HL-60 (cell line): ENCODE data around the gene HMCN2.

Source experiments
- DNase-seq, 2 experiments: peaks; one replicate each; pipeline ENCODE4 v3.0.0-alpha.2; 2010 to 2020; ENCODE audit warnings: low read depth in 1 of 2, low spot score in 1 of 2
- H3K27ac ChIP-seq: fragments of 250-450 bp; sonication (Bioruptor Pico); replicated peaks from 2 replicates; pipeline ENCODE4 v1.5.1; 2020; ENCODE audit warnings: mild to moderate bottlenecking, moderate library complexity
- H3K27me3 ChIP-seq: fragments of 250-450 bp; sonication (Bioruptor Pico); 2 replicates; pipeline ENCODE4 v1.5.1; 2021; ENCODE audit warnings: mild to moderate bottlenecking, moderate library complexity; ENCODE audit not compliant: insufficient read depth, poor library complexity, severe bottlenecking
- H3K4me3 ChIP-seq: replicated peaks from 2 replicates; pipeline ENCODE4 v1.5.1; 2011; ENCODE audit warnings: mild to moderate bottlenecking, control low read depth, low read length; ENCODE audit not compliant: insufficient read depth
- GABPA ChIP-seq: IDR thresholded peaks from 2 replicates; pipeline ENCODE4 v1.6.1; 2012; ENCODE audit warnings: low read depth
- POLR2AphosphoS5 ChIP-seq: IDR thresholded peaks from 2 replicates; pipeline ENCODE4 v1.6.1; 2012; ENCODE audit warnings: low read depth
- SPI1 ChIP-seq: IDR thresholded peaks from 2 replicates; pipeline ENCODE4 v1.6.1; 2012; ENCODE audit warnings: low read depth, mild to moderate bottlenecking, borderline replicate concordance
- TF ChIP-seq, protein P1 (sequence below): IDR thresholded peaks from one replicate; pipeline ENCODE4 v1.5.1; 2011; ENCODE audit warnings: low read length, control low read depth, inconsistent platforms; ENCODE audit not compliant: insufficient read depth
- TF ChIP-seq, protein P2 (sequence below): IDR thresholded peaks from 2 replicates; pipeline ENCODE4 v1.6.1; 2012; ENCODE audit warnings: low read depth; ENCODE audit not compliant: insufficient replicate concordance

HMCN2 gene

DNA sequence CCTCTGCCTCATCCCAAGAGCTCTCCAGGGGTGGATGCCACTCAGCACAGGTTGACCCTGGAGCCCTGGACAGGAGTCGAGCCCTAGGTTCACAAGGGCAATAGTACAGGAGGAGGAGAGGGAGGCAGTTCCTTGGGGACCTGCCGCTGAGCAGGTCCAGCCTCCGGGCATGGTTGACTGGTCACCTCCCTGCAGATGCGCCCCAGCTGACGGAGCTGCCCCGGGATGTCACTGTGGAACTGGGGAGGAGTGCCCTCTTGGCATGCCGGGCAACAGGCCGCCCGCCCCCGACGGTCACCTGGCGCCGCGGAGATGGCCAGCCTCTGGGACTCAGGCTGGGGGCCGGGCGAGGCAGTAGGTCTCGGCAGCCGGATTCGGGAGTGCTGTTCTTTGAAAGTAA is 53.7 kb downstream of the HMCN2 start:
- Histone ChIP-seq H3K4me3 (no peak overlapping the region), H3K27me3 (peaks cover 9% of the 10 kb centered on the region), H3K27ac (no peak overlapping the region)
- DNase-seq: no peak
- TF ChIP-seq, protein P1, sequence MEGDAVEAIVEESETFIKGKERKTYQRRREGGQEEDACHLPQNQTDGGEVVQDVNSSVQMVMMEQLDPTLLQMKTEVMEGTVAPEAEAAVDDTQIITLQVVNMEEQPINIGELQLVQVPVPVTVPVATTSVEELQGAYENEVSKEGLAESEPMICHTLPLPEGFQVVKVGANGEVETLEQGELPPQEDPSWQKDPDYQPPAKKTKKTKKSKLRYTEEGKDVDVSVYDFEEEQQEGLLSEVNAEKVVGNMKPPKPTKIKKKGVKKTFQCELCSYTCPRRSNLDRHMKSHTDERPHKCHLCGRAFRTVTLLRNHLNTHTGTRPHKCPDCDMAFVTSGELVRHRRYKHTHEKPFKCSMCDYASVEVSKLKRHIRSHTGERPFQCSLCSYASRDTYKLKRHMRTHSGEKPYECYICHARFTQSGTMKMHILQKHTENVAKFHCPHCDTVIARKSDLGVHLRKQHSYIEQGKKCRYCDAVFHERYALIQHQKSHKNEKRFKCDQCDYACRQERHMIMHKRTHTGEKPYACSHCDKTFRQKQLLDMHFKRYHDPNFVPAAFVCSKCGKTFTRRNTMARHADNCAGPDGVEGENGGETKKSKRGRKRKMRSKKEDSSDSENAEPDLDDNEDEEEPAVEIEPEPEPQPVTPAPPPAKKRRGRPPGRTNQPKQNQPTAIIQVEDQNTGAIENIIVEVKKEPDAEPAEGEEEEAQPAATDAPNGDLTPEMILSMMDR: no peak
- TF ChIP-seq POLR2AphosphoS5 (no peak), SPI1 (no peak), GABPA (no peak)
- TF ChIP-seq, protein P2, sequence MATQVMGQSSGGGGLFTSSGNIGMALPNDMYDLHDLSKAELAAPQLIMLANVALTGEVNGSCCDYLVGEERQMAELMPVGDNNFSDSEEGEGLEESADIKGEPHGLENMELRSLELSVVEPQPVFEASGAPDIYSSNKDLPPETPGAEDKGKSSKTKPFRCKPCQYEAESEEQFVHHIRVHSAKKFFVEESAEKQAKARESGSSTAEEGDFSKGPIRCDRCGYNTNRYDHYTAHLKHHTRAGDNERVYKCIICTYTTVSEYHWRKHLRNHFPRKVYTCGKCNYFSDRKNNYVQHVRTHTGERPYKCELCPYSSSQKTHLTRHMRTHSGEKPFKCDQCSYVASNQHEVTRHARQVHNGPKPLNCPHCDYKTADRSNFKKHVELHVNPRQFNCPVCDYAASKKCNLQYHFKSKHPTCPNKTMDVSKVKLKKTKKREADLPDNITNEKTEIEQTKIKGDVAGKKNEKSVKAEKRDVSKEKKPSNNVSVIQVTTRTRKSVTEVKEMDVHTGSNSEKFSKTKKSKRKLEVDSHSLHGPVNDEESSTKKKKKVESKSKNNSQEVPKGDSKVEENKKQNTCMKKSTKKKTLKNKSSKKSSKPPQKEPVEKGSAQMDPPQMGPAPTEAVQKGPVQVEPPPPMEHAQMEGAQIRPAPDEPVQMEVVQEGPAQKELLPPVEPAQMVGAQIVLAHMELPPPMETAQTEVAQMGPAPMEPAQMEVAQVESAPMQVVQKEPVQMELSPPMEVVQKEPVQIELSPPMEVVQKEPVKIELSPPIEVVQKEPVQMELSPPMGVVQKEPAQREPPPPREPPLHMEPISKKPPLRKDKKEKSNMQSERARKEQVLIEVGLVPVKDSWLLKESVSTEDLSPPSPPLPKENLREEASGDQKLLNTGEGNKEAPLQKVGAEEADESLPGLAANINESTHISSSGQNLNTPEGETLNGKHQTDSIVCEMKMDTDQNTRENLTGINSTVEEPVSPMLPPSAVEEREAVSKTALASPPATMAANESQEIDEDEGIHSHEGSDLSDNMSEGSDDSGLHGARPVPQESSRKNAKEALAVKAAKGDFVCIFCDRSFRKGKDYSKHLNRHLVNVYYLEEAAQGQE: no peak

DNA sequence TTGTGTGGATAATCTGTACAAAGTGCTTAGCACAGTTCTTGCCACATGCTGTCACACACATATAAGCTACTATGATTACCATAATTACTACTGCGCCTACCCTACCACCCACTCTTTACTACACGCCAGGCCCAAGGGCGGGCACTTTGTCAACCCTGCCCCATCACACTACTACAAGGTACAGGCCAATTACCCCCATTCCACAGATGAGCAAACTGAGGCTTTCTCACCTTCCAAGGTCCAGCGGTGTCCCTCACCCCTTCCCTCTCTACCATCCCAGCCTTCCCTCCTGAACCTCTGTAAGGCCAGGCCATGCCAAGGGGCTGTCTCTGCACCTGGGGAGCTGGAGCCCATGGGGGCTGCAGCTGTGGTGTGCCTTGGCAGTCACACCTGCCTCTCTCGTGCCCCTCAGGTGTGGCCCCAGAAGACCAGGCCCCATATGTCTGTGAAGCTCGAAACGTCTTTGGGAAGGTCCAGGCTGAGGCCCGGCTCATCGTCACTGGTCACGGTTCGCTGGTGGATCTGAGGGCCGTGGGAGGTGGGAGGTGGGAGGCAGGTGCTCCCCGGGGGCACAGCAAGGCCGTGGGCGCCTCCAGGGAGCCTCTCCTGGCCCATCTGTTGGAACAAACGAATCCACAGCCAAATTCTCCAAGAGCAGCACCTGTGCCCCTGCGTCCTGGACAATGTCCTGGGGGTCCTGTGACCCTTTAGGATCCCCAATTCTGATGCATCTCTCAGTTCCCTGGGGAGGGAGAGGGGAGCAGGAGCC is 54.6 kb downstream of the HMCN2 start:
- H3K27ac ChIP-seq: no peak overlapping the region
- no peak overlapping the region for H3K4me3 ChIP-seq
- H3K27me3 ChIP-seq: peaks cover 9% of the 10 kb centered on the region
- no peak for TF ChIP-seq POLR2AphosphoS5
- TF ChIP-seq, protein P1: no peak
- no peak for TF ChIP-seq GABPA
- TF ChIP-seq, protein P2: no peak
- no peak for TF ChIP-seq SPI1
- no peak for DNase-seq

GRCh38 chr9:130320723-130321481 is 55.3 kb downstream of the HMCN2 start:
- no peak overlapping the region for H3K27ac ChIP-seq
- peaks cover 9% of the 10 kb centered on the region for H3K27me3 ChIP-seq
- H3K4me3 ChIP-seq: no peak overlapping the region
- TF ChIP-seq, protein P1: no peak
- TF ChIP-seq SPI1 (no peak), GABPA (no peak), POLR2AphosphoS5 (no peak)
- TF ChIP-seq, protein P2: no peak
- DNase-seq: no peak
